Hepatocyte (in vitro differentiated cells): ENCODE measurements around the gene ESRRA.
A peak's percentile ranks its signal among the peaks of the same experiment; 100 is the strongest.

Source experiments
- EZH2 ChIP-seq: fragments of 200-600 bp; sonication (generic); IDR thresholded peaks from 2 replicates; pipeline ENCODE4 v1.6.1; 2016; ENCODE audit warnings: antibody characterized with exemption, mild to moderate bottlenecking, borderline replicate concordance
- EZH2phosphoT487 ChIP-seq: fragments of 200-600 bp; sonication (generic); IDR thresholded peaks from one replicate; pipeline ENCODE4 v1.6.1; 2018; ENCODE audit warnings: antibody characterized with exemption, mild to moderate bottlenecking, low read depth, moderate library complexity; ENCODE audit not compliant: unreplicated experiment, severe bottlenecking
- TF ChIP-seq, protein P1 (sequence below): fragments of 200-600 bp; sonication (generic); IDR thresholded peaks from 2 replicates; pipeline ENCODE4 v1.5.1; 2016; ENCODE audit warnings: antibody characterized with exemption, mild to moderate bottlenecking; ENCODE audit not compliant: poor library complexity

DNA sequence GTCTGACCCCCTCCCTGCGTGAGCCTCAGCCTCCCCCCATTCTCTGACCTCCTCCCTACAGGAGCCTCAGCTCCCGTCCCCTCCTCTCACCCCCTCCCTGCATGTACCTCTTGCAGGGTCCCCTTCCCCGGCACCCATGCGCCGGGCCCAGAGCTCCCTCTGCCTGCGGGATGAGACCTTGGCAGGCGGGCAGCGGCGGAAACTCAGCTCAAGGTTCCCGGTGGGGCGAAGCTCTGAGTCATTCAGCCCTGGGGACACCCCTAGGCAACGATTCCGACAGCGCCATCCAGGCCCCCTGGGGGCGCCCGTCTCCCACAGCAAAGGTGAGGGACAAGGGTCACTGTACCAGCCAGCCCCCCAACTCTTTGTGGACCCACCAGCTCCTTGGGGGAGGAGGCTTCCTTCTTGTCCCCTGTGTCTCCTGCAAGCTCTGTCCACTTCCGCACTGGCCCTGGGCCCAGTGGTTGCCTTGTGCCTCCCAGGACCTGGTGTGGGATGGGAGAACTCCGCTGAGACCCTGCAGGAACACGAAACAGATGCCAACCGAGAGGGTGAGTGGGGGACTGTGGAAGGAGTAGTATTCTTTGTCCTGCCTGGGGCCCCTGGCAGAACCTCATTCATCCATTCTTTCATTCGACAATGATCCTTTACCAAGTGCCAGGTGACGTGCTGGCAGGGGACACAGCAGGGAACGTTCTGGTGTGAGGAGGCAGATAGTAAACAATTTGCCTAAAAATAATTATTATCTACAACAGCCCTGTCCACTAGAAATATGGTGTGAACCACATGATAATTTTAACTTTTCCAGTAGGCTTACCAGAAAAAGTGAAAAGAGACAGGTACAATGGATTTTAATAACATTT is 50.0 kb downstream of the ESRRA start:
- TF ChIP-seq EZH2, result no peak
- TF ChIP-seq, protein P1, sequence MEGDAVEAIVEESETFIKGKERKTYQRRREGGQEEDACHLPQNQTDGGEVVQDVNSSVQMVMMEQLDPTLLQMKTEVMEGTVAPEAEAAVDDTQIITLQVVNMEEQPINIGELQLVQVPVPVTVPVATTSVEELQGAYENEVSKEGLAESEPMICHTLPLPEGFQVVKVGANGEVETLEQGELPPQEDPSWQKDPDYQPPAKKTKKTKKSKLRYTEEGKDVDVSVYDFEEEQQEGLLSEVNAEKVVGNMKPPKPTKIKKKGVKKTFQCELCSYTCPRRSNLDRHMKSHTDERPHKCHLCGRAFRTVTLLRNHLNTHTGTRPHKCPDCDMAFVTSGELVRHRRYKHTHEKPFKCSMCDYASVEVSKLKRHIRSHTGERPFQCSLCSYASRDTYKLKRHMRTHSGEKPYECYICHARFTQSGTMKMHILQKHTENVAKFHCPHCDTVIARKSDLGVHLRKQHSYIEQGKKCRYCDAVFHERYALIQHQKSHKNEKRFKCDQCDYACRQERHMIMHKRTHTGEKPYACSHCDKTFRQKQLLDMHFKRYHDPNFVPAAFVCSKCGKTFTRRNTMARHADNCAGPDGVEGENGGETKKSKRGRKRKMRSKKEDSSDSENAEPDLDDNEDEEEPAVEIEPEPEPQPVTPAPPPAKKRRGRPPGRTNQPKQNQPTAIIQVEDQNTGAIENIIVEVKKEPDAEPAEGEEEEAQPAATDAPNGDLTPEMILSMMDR, result peak; percentile 84
- no peak for TF ChIP-seq EZH2phosphoT487
